SK-N-SH (cell line): ENCODE measurements around the gene SKI. TPM values are rescaled to one million over a fixed set of nuclear protein-coding genes. Genes with fewer than 3 reads are reported as not detected.

ENCODE experiments used
- CTCF ChIA-PET: fragments of 300-600, 350-600 bp; formaldehyde crosslinking; extraction: SDS; loops from one replicate; lab custom pipeline; 2021; lab: Yijun Ruan, JAX
- POLR2A ChIA-PET: fragments of 350-600 bp; sonication (Branson Sonifier 250); formaldehyde crosslinking; extraction: SDS; loops from one replicate; lab custom pipeline; 2020; ENCODE audit warnings: antibody characterized with exemption, inconsistent platforms; lab: Yijun Ruan, JAX
- DNase-seq: peaks from one replicate; pipeline ENCODE4 v3.0.0; 2012
- H2AFZ ChIP-seq: fragments of 200-600 bp; sonication (generic); 2 replicates; pipeline ENCODE4 v1.8.1; 2016; ENCODE audit warnings: antibody characterized with exemption, mild to moderate bottlenecking, low read depth
- H3F3A ChIP-seq: fragments of 200-600 bp; sonication (generic); replicated peaks from 2 replicates; pipeline ENCODE3; 2016; ENCODE audit warnings: antibody characterized with exemption, mild to moderate bottlenecking; ENCODE audit not compliant: insufficient read depth
- H3K27ac ChIP-seq, 2 experiments: fragments of 200-500 bp in 1 of 2; fragments of 200-600 bp in 1 of 2; sonication (Bioruptor generic) in 1 of 2; sonication (generic), shearing (Covaris generic) in 1 of 2; 2 replicates each; pipeline versions ENCODE4 v1.5.1 to v1.6.1; 2014 to 2016; ENCODE audit warnings: low read depth in 2 of 2, inconsistent platforms in 1 of 2, low read length in 1 of 2, mild to moderate bottlenecking in 1 of 2, mixed read lengths in 1 of 2
- H3K27me3 ChIP-seq: fragments of 200-600 bp; sonication (generic), shearing (Covaris generic); 2 replicates; pipeline ENCODE4 v1.6.1; 2016; ENCODE audit warnings: mixed run types; ENCODE audit not compliant: insufficient read depth
- H3K36me3 ChIP-seq, 2 experiments: fragments of 200-500 bp in 1 of 2; fragments of 200-600 bp in 1 of 2; sonication (Bioruptor generic) in 1 of 2; sonication (generic) in 1 of 2; replicated peaks in 1 of 2; 2 replicates each; pipeline versions ENCODE3 to v1.5.1; 2014 to 2016; ENCODE audit warnings: low read length in 1 of 2, mild to moderate bottlenecking in 1 of 2; ENCODE audit not compliant: insufficient read depth in 2 of 2, control insufficient read depth in 1 of 2
- H3K4me1 ChIP-seq, 2 experiments: fragments of 200-500 bp in 1 of 2; fragments of 200-600 bp in 1 of 2; sonication (Bioruptor generic) in 1 of 2; sonication (generic), shearing (Covaris generic) in 1 of 2; 2 replicates each; pipeline versions ENCODE4 v1.5.1 to v1.6.1; 2014 to 2016; ENCODE audit warnings: low read depth in 1 of 2, low read length in 1 of 2, mixed run types in 1 of 2; ENCODE audit not compliant: insufficient read depth in 2 of 2, control insufficient read depth in 1 of 2
- H3K4me2 ChIP-seq: fragments of 200-600 bp; sonication (generic), shearing (Covaris generic); 2 replicates; pipeline ENCODE4 v1.6.1; 2017; ENCODE audit warnings: mixed run types
- H3K4me3 ChIP-seq, 2 experiments: fragments of 200-500 bp in 1 of 2; fragments of 200-600 bp in 1 of 2; sonication (Bioruptor generic) in 1 of 2; sonication (generic), shearing (Covaris generic) in 1 of 2; 2 replicates each; pipeline versions ENCODE4 v1.5.1 to v1.8.1; 2014 to 2016; ENCODE audit warnings: low read depth in 2 of 2, inconsistent platforms in 1 of 2, low read length in 1 of 2, mild to moderate bottlenecking in 1 of 2, mixed read lengths in 1 of 2, moderate library complexity in 1 of 2
- H3K79me2 ChIP-seq: fragments of 200-600 bp; sonication (generic); 2 replicates; pipeline ENCODE4 v1.8.1; 2017; ENCODE audit warnings: mild to moderate bottlenecking; ENCODE audit not compliant: insufficient read depth
- H3K9ac ChIP-seq: fragments of 200-600 bp; sonication (generic); 2 replicates; pipeline ENCODE4 v1.6.1; 2017; ENCODE audit warnings: mixed run types
- H3K9me2 ChIP-seq: fragments of 200-600 bp; sonication (generic); 2 replicates; pipeline ENCODE4 v1.6.1; 2017; ENCODE audit warnings: mixed run types
- H3K9me3 ChIP-seq: fragments of 200-600 bp; sonication (generic); 2 replicates; pipeline ENCODE4 v1.6.1; 2017; ENCODE audit warnings: mixed run types, mild to moderate bottlenecking, moderate library complexity
- H4K20me1 ChIP-seq: fragments of 200-600 bp; sonication (generic); 2 replicates; pipeline ENCODE4 v1.6.1; 2017; ENCODE audit warnings: mild to moderate bottlenecking, mixed run types; ENCODE audit not compliant: insufficient read depth
- CHD2 ChIP-seq: fragments of 150-350 bp; IDR thresholded peaks from 2 replicates; pipeline ENCODE4 v1.6.1; 2018; ENCODE audit warnings: low read length; ENCODE audit not compliant: partially characterized antibody
- EZH2phosphoT487 ChIP-seq: fragments of 200-600 bp; sonication (generic); IDR thresholded peaks from 2 replicates; pipeline ENCODE4 v1.6.1; 2017; ENCODE audit warnings: low read depth, mixed run types, mild to moderate bottlenecking, antibody characterized with exemption, moderate library complexity, borderline replicate concordance
- FOXJ3 ChIP-seq: sonication (generic); formaldehyde crosslinking; IDR thresholded peaks from 2 replicates; pipeline ENCODE4 v1.5.1; 2020; ENCODE audit warnings: mild to moderate bottlenecking, missing genetic modification reagents
- MXI1 ChIP-seq: IDR thresholded peaks from 2 replicates; pipeline ENCODE4 v1.6.1; 2012; ENCODE audit warnings: mild to moderate bottlenecking, low read depth, low read length, improper control_type of control experiment
- NFIC ChIP-seq: IDR thresholded peaks from 2 replicates; pipeline ENCODE4 v1.4.0; 2012; ENCODE audit warnings: borderline replicate concordance
- POLR2AphosphoS5 ChIP-seq: IDR thresholded peaks from 2 replicates; pipeline ENCODE4 v1.6.1; 2012; ENCODE audit warnings: low read depth, low read length
- RAD21 ChIP-seq: IDR thresholded peaks from 2 replicates; pipeline ENCODE4 v1.6.1; 2012; ENCODE audit warnings: mild to moderate bottlenecking, low read length
- RCOR1 ChIP-seq: fragments of 150-350 bp; IDR thresholded peaks from 2 replicates; pipeline ENCODE4 v1.6.1; 2017; ENCODE audit warnings: antibody characterized with exemption, low read length
- RFX5 ChIP-seq: IDR thresholded peaks from 2 replicates; pipeline ENCODE4 v1.6.1; 2012; ENCODE audit warnings: mild to moderate bottlenecking, improper control_type of control experiment, low read length
- SIN3A ChIP-seq: IDR thresholded peaks from 2 replicates; pipeline ENCODE4 v1.6.1; 2012; ENCODE audit warnings: low read depth, mild to moderate bottlenecking, low read length, moderate library complexity, borderline replicate concordance
- SMC3 ChIP-seq: IDR thresholded peaks from 2 replicates; pipeline ENCODE4 v1.6.1; 2012; ENCODE audit warnings: low read depth, low read length, improper control_type of control experiment
- TAF1 ChIP-seq: IDR thresholded peaks from 2 replicates; pipeline ENCODE4 v1.6.1; 2012; ENCODE audit warnings: low read depth, mild to moderate bottlenecking, low read length, moderate library complexity, borderline replicate concordance
- TCF12 ChIP-seq: IDR thresholded peaks from 2 replicates; pipeline ENCODE4 v1.4.0; 2012
- TEAD4 ChIP-seq: IDR thresholded peaks from 2 replicates; pipeline ENCODE4 v1.4.0; 2012; ENCODE audit warnings: mild to moderate bottlenecking, borderline replicate concordance; ENCODE audit not compliant: insufficient read depth
- WGBS: methylation state at CpG from one replicate; pipeline ENCODE4 v1.1.6; 2017; ENCODE audit warnings: low lambda C conversion rate; 5-methylcytosine and 5-hydroxymethylcytosine counted together
- polyA plus RNA-seq, 3 experiments: library from polyadenylated mRNA; depleted of rRNA; stranded (reverse); fragments of >200 nt; gene quantifications; 2 replicates each; pipeline ENCODE4 v1.2.3, GENCODE V29; 2012
- TF ChIP-seq, protein P1 (sequence below): fragments of 150-350 bp; IDR thresholded peaks from 2 replicates; pipeline ENCODE4 v1.6.1; 2017; ENCODE audit warnings: antibody characterized with exemption, low read length, low read depth, borderline replicate concordance
- TF ChIP-seq, protein P2 (sequence below): fragments of 200-600 bp; sonication (generic); IDR thresholded peaks from 2 replicates; pipeline ENCODE4 v1.6.1; 2017; ENCODE audit warnings: antibody characterized with exemption, mild to moderate bottlenecking, moderate library complexity
- TF ChIP-seq, protein P3 (sequence below): IDR thresholded peaks from 2 replicates; pipeline ENCODE4 v1.4.0; 2012; ENCODE audit warnings: low read depth, borderline replicate concordance

The SKI gene
- polyA plus RNA-seq, 1 of the 3 experiments (the other 2 are of a cell fraction): 7.2 TPM

DNA sequence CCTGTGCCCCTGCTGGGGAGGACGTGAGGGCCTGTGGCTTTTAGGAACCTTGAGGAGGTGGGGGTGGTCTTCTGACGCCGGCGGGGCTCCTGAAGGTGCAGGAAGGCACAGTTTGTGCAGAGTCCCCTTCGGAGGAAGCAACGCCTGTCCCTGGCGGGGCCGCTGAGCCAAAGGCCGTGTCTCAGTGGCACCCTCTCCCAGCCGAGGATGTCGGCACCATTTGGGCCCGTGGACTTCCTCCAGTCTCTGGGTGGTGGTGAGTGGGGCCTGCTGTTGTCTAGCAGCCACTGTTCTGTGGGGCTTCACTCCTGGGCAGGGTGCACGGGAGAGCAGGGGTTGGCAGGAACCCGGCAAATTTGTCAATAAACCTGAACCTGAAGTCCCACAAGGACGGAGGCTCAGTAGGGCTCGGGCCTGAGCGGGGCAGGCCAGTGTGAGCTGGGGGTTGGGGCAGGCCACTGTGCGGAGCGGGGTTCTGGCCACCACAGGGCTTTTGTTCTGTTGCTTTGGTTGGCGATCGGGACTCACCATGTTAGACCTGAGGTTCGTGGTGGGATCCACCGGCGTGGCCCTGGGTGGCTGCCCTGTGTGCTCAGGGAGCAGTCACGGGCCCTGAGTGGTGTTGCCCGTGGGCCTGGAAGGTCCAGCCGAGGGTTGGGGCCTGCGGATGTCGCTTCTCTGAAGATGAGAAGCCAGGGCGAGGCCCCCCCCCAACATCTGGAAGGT, 64.8 kb downstream of the SKI start:
- Histone ChIP-seq H3K27ac (peak overlapping the region in 1 of 2 experiments; percentile 16; a peak in 1 of 4 replicates), H3K4me1 (peaks cover 0 to 47% of the 10 kb centered on the region in 2 experiments; a peak in 2 of 4 replicates), H4K20me1 (peaks cover 96% of the 10 kb centered on the region), H3K9me3 (no peaks in the 10 kb centered on the region), H3K4me3 (no peak overlapping the region), H3K27me3 (no peaks in the 10 kb centered on the region), H3K79me2 (peaks cover 97% of the 10 kb centered on the region), H3K9me2 (no peaks in the 10 kb centered on the region), H3K9ac (no peak overlapping the region), H3F3A (no peaks in the 10 kb centered on the region), H2AFZ (no peak overlapping the region), H3K4me2 (no peak overlapping the region), H3K36me3 (no peaks in the 10 kb centered on the region)
- DNase-seq: no peak
- TF ChIP-seq TAF1 (no peak), SMC3 (no peak), POLR2AphosphoS5 (no peak), FOXJ3 (CRISPR knock-in tag) (no peak), NFIC (no peak), SIN3A (no peak), TEAD4 (no peak), TCF12 (no peak), EZH2phosphoT487 (no peak), RAD21 (no peak), RFX5 (no peak), RCOR1 (no peak), MXI1 (no peak), CHD2 (no peak)
- TF ChIP-seq, protein P1, sequence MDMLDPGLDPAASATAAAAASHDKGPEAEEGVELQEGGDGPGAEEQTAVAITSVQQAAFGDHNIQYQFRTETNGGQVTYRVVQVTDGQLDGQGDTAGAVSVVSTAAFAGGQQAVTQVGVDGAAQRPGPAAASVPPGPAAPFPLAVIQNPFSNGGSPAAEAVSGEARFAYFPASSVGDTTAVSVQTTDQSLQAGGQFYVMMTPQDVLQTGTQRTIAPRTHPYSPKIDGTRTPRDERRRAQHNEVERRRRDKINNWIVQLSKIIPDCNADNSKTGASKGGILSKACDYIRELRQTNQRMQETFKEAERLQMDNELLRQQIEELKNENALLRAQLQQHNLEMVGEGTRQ: no peak
- TF ChIP-seq, protein P2, sequence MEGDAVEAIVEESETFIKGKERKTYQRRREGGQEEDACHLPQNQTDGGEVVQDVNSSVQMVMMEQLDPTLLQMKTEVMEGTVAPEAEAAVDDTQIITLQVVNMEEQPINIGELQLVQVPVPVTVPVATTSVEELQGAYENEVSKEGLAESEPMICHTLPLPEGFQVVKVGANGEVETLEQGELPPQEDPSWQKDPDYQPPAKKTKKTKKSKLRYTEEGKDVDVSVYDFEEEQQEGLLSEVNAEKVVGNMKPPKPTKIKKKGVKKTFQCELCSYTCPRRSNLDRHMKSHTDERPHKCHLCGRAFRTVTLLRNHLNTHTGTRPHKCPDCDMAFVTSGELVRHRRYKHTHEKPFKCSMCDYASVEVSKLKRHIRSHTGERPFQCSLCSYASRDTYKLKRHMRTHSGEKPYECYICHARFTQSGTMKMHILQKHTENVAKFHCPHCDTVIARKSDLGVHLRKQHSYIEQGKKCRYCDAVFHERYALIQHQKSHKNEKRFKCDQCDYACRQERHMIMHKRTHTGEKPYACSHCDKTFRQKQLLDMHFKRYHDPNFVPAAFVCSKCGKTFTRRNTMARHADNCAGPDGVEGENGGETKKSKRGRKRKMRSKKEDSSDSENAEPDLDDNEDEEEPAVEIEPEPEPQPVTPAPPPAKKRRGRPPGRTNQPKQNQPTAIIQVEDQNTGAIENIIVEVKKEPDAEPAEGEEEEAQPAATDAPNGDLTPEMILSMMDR: no peak
- TF ChIP-seq, protein P3, sequence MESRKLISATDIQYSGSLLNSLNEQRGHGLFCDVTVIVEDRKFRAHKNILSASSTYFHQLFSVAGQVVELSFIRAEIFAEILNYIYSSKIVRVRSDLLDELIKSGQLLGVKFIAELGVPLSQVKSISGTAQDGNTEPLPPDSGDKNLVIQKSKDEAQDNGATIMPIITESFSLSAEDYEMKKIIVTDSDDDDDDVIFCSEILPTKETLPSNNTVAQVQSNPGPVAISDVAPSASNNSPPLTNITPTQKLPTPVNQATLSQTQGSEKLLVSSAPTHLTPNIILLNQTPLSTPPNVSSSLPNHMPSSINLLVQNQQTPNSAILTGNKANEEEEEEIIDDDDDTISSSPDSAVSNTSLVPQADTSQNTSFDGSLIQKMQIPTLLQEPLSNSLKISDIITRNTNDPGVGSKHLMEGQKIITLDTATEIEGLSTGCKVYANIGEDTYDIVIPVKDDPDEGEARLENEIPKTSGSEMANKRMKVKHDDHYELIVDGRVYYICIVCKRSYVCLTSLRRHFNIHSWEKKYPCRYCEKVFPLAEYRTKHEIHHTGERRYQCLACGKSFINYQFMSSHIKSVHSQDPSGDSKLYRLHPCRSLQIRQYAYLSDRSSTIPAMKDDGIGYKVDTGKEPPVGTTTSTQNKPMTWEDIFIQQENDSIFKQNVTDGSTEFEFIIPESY: no peak
- WGBS: 94% methylated on average over 16 of the region's 30 CpGs
- ChIA-PET POLR2A (no interaction called here), CTCF (no interaction called here)
